SK-N-MC (cell line): ENCODE data around the gene MCC.

Experiments
- EZH2 ChIP-seq: fragments of 200-600 bp; sonication (generic); IDR thresholded peaks from one replicate; pipeline ENCODE4 v1.6.1; 2017; ENCODE audit warnings: antibody characterized with exemption
- FOXP2 ChIP-seq: optimal IDR thresholded peaks from 2 replicates; pipeline ENCODE3; 2011; ENCODE audit warnings: mild to moderate bottlenecking, moderate library complexity; ENCODE audit not compliant: insufficient read depth; ENCODE audit errors: extremely low read length, control extremely low read depth
- POLR2AphosphoS5 ChIP-seq: IDR thresholded peaks from 2 replicates; pipeline ENCODE4 v1.6.1; 2012; ENCODE audit warnings: mild to moderate bottlenecking, low read depth, low read length, borderline replicate concordance

DNA sequence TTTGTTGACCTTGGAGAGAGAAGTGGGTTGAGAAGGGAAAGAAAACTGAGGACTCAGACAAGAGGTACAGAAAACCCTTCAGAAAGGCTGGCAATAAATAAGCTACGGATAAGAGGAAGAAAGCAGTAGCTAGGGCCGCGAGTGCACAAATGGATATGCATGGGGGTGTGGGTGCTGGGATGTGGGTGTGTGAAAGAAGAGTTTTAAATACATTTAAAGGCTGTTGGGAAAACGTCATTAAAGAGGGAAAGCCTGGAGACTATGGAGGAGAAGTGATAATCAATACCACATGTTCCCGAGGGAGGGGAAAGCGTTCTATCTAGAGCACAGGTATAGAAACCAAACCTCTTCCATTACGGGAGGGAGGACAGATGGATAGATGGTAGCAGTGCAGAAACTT lies 230.7 kb downstream of the MCC start:
- no peak for TF ChIP-seq EZH2
- TF ChIP-seq FOXP2 = no peak
- no peak for TF ChIP-seq POLR2AphosphoS5
